NCI-H2029 (cell line): ENCODE results near the gene C6orf118.

Experiments used
- DNase-seq: peaks from one replicate; lab custom pipeline; 2025; lab: John Stamatoyannopoulos, UW

C6orf118 gene

DNA sequence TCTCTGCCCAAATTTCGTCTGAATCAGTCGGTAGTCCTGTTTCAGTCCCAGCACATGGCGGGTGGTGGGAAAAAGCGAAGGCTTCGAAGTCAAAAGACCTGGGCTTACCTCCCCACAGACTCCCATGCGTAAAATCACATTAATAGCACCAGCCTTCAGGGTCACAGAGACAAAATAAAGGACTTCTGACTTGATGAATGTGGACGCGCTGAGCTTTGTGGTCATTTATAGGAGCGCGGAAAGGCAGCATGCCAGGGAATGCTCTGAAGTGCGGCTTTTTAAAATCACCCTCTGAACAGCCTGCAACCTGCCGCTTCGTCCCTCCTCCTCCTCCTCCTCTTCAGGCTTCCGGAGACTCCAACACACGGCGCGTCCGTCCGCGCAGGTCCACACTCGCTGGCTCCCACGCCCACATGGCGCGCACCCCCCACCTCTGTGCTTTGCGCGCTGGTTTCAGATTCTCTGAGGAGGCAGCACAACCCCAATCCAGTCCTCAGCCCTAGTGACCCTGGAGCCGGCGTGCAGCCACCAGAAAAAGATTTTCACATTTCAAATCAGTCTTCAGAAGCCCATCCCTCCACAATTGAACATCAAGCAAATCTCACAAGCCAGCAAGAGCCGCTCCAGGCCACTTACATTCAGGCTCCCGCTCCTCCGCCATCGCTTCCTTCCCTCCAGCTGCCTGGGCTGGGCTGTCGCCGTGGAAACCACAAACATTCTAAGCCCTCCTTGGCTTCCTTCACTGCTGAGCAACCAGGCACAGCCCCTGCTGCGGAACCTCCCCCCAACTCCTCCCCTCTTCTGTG, at the start of gene C6orf118:
Gene C6orf118, minus strand, starts transcription at position 680 of the 806 bp plus-strand sequence. Its CDS starts 19 bp downstream, at position 661.
- peak; percentile 85 for DNase-seq

DNA sequence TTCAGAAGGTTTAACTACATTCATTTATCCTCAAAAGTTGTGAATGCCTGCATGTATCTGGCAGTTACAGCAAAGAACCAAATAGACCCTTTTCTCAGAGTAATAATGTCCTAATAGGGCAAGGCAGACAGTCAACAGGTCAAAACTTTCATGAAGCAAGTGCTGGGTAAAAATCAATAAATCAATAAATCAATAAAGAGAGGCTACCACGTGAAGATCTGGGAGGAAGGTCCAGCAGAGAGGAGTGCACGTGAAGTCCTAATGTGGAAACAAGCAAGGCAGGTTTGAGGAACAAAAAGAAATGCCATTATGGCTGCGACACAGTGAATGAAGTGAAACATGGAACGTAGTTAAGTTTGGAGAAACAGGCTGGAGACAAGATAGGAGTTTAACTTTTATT, 36.3 kb upstream of the C6orf118 start:
- DNase-seq: no peak

DNA sequence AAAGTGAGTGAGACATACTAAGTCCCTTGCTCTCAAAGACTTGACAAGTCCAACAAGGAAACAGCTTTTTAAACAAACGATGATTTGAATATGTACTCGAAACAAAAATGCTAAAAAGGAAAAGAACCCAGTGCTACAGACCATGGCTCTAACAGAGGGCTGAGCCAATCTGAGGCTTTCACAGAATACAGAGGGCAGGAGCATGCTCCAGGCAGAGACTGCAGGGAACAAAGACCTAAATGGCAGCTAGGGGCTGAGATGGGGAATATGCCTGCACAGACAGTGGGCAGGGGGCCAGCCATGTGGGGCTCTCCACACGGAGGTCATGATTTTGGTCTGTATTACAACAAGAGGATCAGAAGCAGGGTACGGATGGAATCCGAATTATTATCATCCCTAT, 31.1 kb upstream of the C6orf118 start:
- DNase-seq: no peak

DNA sequence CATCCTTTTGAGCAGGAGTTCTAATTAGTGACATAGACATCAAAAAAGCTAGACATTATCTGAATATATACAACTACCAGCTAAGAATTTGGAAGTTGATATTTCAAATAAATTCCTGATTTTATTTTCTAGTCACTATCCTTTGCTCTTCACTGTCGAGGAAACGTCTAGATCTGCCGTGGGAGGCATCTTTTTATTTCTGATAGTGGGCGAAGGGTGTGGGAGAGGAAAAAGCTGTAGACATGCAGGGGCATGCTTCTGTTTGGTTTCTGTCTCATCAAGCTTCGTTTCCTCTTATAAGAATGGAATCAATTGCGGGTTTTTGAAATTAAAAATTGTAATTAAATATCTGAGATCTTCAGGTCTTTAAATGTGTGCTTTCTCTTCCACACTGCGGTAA, 16.2 kb upstream of the C6orf118 start:
- DNase-seq: no peak

- DNase-seq: no peak
These were observed 12.2 kb upstream of the C6orf118 start for GRCh38 chr6:165321555-165322145.

DNA sequence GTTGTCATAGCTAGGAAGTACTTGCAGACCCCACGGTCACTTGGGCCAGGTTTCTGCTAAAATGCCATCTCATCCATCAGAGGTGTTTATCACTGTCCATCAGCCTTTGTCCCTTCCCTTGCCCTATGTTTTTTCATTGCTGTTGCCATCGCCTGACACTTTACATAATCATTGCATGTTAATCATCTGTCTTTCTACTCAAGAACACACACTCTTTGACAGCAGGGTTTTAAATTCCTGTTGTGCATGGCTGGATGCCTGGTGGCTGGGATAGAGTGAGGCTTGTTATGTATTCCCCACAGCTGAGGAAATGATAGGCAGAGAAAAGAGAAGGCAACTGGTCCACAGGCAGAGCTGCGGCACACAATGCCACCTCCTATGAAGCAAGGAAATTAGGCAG, 11.7 kb upstream of the C6orf118 start:
- no peak for DNase-seq

- DNase-seq: no peak
These were observed 8.3 kb upstream of the C6orf118 start for GRCh38 chr6:165317723-165318122.

DNA sequence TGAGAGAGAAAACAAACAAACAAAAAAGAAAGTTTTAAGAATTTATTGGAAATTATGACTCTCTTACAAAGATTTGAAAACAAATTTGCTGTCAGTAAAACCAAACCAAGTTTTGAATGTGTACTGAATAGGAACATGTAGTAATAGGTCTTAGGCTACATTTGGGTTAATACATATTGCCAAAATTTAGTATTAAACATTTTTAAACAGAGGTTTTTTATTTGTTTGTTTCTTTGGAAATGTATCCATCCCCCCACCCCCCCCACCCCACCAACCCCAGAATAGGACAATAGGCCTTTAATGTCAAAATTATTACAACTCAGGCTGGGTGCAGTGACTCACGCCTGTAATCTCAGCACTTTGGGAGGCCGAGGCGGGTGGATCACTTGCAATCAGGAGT, 2.5 kb downstream of the C6orf118 start:
- DNase-seq: no peak

DNA sequence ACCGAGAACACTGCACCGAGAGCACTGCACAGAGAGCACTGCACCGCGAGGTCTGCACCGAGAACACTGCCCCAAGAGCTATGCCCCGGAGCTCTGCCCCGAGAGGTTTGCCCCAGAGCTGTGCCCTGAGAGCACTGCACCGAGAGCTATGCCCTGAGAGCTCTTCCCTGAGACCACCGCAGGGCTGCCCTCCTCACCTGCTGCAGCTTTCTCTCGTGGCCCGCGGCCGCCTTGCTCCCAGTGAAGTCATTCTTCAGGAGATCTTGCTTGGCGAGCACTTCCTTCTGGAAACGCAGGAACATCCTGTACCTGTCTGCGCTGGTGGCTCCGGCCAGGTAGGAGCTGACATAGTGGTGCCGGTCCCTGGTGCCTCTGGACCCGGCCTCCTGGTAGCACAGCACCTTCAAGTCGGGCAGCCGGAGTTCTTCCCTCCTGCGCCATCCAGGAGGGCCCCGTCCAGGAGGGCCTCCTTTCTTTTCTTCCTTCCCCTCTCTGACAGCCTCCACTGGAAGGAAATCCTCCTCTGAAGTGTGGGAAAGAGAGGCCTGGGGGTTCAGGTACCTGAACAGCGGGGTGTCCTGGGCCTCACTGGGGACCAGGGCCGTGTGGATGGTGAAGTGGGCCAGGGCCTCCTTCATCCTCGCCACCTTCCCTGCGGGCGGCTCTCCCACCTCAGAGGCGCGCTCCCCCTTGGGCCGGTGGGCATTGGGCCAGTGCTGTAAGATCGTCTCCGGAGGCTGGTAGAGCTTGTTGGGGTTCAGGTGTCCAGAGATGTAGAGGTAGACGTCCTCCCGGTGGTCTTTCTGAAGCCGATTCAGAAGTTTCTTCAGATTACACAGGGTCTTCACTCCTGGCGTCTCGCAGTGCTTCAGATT, 7.8 kb downstream of the C6orf118 start:
- no peak for DNase-seq

GRCh38 chr6:165300422-165300936, 8.9 kb downstream of the C6orf118 start:
- no peak for DNase-seq

DNA sequence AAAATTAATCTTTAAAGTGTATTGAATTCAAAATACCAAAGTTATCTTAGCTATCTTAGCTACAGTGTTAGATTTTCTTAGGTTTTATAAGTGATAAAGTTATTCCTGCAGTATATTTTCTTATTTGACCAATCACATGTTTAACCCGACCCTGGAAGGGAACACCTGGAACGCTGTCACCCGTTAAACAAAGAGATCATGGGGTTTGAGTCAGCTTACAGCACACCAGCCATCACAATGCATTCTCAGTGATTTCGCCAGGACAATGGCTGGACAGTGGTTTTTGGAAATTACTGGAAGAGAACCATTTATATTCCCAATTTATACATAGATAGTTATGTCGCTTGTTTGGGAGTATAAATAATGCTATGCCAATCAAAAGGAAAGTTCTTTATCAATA, 10.5 kb downstream of the C6orf118 start:
- DNase-seq: no peak

GRCh38 chr6:165298402-165298801, 11.0 kb downstream of the C6orf118 start:
- no peak for DNase-seq

- no peak for DNase-seq
These were observed 16.7 kb downstream of the C6orf118 start for GRCh38 chr6:165292657-165293056.

DNA sequence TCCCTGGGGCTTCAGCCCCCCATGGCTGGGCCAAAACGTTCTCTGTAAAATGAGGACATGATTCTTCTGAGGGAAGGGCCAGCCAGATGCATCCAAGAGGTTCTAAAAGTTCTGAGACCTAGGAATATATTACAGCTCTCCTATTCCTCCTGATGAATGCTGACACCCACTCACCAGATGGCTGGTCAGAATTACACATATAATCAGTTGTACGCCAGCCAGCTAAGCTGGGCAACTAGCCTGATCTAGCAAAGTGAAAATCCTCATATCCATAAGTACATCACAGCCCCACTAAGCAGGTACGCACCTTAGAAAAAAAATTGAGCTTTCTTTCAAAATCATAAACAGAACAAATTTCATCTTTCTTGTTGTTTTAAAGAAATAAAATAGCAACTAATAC, 34.8 kb downstream of the C6orf118 start:
- no peak for DNase-seq

DNA sequence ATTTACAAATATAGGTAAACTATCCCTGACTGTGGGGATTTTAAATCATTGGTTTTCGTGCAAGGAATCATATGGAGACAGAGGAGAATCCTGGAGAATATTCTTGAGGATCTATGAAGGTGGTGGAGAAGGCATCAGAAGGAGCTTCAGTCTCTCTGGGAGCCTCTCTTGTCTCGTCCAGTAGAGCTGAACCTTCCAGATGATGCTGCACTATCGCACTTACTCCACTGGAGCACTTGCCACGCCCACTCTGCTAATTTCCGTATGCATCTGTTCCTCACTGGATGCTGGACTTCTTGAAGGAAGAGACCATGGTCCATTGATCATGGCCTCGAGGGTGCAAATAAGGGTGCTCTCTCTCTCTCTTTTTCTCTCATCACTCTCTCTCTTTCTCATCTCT, 36.8 kb downstream of the C6orf118 start:
- DNase-seq: no peak

DNA sequence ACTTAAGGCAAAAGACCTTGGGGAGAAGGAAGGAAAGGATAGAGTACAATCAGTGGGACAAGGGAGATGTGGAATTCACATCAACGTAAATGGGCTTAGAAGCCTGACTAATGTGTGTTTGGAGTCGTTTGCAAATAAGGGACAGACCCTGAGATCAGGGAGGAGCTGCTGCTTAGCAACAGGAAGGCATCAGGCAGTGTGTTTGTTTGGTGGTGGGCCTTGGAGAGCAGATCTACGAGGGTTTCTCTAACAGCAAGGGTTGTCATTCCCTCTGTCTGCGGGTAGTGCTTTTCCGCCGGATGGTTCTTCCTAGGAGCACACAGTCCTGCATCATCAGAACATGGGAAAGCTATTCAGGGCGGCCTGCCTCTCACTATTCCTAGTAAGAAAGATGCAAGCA, 40.4 kb downstream of the C6orf118 start:
- no peak for DNase-seq

- DNase-seq: no peak
These were observed 42.8 kb downstream of the C6orf118 start for GRCh38 chr6:165266621-165267020.

DNA sequence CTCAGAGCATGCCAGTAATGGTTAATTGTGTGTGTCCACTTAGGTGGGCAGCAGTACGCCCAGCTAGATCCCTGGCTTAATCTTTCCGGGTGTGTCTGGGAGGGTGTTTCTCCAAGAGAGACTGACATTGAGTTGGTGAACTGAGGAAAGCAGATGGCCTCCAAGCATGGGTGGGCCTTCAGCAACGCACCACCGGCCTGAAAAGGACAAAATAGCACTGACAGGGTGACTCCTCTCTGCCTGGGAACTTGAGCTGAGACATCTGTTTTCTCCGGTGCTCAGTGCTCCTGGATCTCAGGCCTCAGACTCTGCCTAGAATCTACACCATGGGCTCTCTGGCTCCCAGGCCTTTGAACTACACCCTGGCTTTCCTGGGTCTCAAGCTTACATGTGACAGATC, 43.2 kb downstream of the C6orf118 start:
- DNase-seq: no peak

DNA sequence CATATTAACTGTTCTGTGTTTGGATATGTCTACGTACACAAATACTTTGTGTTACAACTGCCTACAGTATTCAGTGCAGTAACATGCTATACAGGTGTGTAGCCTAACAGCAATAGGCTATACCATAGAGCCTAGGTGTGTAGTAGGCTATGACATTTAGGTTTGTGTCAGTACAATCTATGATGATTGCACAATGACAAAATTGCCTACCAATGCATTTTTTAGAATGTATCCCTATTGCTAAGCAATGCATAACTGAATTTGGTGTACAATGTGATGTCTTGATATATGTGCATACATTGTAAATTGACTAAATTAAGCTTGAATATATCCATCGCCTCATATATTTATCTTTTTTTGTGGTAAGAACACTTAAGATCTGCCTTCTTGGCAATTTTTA, 48.9 kb downstream of the C6orf118 start:
- no peak for DNase-seq

- no peak for DNase-seq
These were observed 59.6 kb downstream of the C6orf118 start for GRCh38 chr6:165249808-165250207.

DNA sequence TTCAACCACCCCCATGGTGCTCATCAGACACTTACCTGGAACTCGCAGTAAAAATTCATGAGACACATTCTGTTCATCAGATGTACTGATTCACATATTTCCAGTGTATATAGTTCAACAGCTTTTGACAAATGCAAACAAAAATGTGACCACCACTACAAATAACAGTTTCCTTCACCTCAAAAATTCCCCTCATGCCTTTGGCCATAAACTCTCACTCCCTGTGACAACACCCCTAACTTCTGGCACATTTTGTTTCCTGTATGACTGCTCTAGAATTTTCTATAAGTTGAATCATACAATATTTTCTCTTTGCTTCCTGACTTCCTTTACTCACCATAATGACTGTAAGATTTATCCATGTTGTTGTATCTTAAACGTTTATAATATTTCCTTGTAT, 63.7 kb downstream of the C6orf118 start:
- DNase-seq: no peak

DNA sequence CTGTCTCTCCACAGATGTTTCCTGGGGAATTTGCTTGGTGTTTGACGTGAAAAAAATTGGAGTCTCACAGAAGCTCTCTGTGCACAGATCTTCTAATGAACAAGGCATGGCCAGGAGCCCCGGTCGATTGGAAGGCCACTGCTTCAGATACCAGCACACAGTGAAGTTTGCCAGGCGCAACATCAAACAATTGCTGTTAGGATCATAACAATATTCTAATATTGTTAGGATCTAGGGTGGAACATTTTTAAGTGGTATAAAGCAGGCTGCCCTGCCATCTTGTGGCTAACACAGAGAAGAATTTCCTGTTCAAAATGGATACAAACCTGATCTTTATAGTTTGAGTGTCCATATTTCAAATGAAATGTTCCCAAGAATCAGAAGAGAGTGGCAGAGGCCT, 64.1 kb downstream of the C6orf118 start:
- no peak for DNase-seq
